ENCODE results near the gene MTF1. TPM values are rescaled to one million over a fixed set of nuclear protein-coding genes. Genes with fewer than 3 reads are reported as not detected.

Gene MTF1
- total RNA-seq, 4 donors from 2014 or later: 4.0 to 7.4 (median 6.7) TPM

DNA sequence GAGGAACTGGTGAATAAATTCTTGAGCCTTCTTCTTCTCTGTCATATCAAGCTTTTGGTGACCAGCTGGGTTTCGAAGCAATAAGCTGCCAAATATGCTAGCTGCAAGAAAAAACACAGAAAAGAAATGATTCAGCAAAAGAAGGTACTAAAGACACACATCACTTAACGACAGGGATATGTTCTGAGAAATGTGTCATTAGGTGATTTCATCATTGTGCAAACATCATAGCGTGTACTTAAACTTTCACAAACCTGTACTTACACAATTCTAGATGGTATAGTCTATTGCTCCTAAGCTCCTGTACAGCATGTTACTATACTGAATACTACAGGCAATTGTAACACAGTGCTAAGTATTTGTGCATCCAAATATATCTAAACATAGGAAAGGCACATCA, 2.9 kb upstream of the MTF1 start:
- Histone ChIP-seq H3K9me3 (no peaks in the 10 kb centered on the region), H3K27ac (replicated peaks in 1 of 4) (no peak overlapping the region), H3K4me1 (peaks cover 20 to 28% (median 23%) of the 10 kb centered on the region in 4 donors), H3K36me3 (peaks cover 40 to 69% (median 67%) of the 10 kb centered on the region in 4 donors), H3K27me3 (no peaks in the 10 kb centered on the region), H3K4me3 (no peak overlapping the region)
- intact Hi-C loops (cut with DNase I): loop anchor here (2.0 to 10.0 kb wide), 2 partner anchors 58 to 122 kb away; no protein-coding TSS in a partner anchor
- TF ChIP-seq POLR2A (IDR thresholded peaks at IDR 0.05; ENCODE audit: low read depth): no peak
- no peak for TF ChIP-seq EP300 (IDR thresholded peaks at IDR 0.05)
- no peak for TF ChIP-seq POLR2AphosphoS5 (IDR thresholded peaks at IDR 0.05)
- TF ChIP-seq, protein P1, sequence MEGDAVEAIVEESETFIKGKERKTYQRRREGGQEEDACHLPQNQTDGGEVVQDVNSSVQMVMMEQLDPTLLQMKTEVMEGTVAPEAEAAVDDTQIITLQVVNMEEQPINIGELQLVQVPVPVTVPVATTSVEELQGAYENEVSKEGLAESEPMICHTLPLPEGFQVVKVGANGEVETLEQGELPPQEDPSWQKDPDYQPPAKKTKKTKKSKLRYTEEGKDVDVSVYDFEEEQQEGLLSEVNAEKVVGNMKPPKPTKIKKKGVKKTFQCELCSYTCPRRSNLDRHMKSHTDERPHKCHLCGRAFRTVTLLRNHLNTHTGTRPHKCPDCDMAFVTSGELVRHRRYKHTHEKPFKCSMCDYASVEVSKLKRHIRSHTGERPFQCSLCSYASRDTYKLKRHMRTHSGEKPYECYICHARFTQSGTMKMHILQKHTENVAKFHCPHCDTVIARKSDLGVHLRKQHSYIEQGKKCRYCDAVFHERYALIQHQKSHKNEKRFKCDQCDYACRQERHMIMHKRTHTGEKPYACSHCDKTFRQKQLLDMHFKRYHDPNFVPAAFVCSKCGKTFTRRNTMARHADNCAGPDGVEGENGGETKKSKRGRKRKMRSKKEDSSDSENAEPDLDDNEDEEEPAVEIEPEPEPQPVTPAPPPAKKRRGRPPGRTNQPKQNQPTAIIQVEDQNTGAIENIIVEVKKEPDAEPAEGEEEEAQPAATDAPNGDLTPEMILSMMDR (IDR thresholded peaks at IDR 0.05): no peak
- WGBS: 81% methylated on average over 3 of the region's 3 CpGs
- DNase-seq (ENCODE audit: extremely low spot score): no peak

DNA sequence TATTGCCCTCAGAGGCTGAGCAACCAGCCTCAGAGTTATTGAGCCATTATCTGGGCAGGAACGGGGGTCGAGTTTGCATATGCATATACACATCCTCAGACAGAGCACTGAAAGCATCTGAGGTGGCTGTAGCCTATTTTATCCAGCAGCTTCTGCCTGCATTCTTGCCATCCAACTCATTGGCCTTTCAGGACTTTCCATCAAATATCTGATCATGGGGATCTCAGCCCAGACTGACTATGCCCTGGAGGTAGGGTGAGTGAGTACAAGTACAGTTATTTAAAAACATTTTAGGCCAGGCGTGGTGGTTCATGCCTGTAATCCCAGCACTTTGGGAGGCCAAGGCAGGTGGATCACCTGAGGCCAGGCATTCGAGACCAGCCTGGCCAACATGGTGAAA, 1.8 kb upstream of the MTF1 start:
- H3K9me3 ChIP-seq: no peaks in the 10 kb centered on the region
- H3K4me3 ChIP-seq: no peak overlapping the region
- intact Hi-C loops (cut with DNase I): loop anchor here (10.0 kb wide), 1 partner anchor 124 kb away; no protein-coding TSS in a partner anchor
- TF ChIP-seq POLR2A (IDR thresholded peaks at IDR 0.05; ENCODE audit: low read depth) (no peak), EP300 (IDR thresholded peaks at IDR 0.05) (no peak), POLR2AphosphoS5 (IDR thresholded peaks at IDR 0.05) (no peak)
- TF ChIP-seq, protein P1 (IDR thresholded peaks at IDR 0.05): no peak
- no peaks in the 10 kb centered on the region for H3K27me3 ChIP-seq
- H3K36me3 ChIP-seq: peaks cover 38 to 69% (median 66%) of the 10 kb centered on the region in 4 donors
- WGBS: 88% methylated on average over 4 of the region's 4 CpGs
- no peak overlapping the region for H3K27ac ChIP-seq (replicated peaks in 1 of 4)
- no peak for DNase-seq (ENCODE audit: extremely low spot score)
- H3K4me1 ChIP-seq: peaks cover 30 to 39% (median 32%) of the 10 kb centered on the region in 4 donors

DNA sequence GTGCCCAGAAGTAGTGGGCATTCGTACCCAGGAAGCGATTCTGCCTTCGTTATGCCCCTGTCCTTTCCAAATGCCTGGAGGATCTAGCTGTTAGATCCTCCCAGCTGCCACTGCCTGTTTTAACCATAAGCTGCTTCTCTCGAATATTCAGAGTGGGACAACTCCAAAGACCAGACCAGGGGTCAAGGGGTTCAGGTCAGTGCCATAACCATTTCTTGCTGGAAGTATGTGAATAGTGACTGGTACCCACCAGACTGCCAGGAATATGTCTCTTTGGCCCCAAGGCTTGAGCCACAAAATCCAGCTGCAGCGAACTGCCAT, 914 bp upstream of the MTF1 start:
- H3K27me3 ChIP-seq: no peaks in the 10 kb centered on the region
- peaks cover 39 to 48% (median 40%) of the 10 kb centered on the region in 4 donors for H3K4me1 ChIP-seq
- 22% methylated on average over 4 of the region's 5 CpGs for WGBS
- H3K9me3 ChIP-seq: no peaks in the 10 kb centered on the region
- TF ChIP-seq POLR2A (IDR thresholded peaks at IDR 0.05; ENCODE audit: low read depth): no peak
- TF ChIP-seq, protein P1 (IDR thresholded peaks at IDR 0.05): peak in 1 of 3 experiments; percentile 2
- H3K4me3 ChIP-seq: peak overlapping the region; percentile 89 to 97 (median 95)
- DNase-seq (ENCODE audit: extremely low spot score): no peak
- peaks cover 30 to 66% (median 59%) of the 10 kb centered on the region in 4 donors for H3K36me3 ChIP-seq
- peak overlapping the region; percentile 88 to 95 (median 93) for H3K27ac ChIP-seq (replicated peaks in 1 of 4)
- intact Hi-C loops (cut with DNase I): loop anchor here (10.0 kb wide), 1 partner anchor 124 kb away; no protein-coding TSS in a partner anchor

DNA sequence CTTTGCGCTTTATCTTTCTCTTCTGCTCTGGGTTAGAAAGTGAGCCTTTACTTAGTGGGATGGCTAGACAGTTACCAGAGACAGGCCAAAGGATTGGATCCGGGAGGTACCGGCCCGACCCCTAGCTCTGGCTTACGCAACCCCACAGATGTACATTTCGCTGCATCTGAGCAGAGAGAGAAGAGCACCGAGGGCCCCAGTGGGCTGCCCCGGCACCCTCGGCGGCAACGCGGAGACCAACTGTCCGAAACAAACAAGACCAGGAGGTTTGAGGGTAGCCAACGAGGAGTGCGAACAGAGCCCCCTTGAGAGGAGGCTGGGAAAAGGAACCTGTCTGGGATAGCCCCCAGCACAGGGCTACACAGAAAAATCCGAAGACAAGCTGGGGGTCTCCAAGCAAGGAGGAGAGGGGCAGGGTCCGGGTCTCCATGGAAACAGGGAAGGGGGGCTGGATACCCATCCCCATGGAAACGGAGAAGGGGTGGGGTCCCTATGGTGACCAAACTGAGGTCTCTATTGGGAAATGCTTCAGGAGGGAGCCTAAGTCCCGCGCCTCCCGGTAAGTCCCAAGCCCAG, 373 bp downstream of the MTF1 start:
- H3K27ac ChIP-seq (replicated peaks in 1 of 4): peak overlapping the region; percentile 88 to 95 (median 93)
- intact Hi-C loops (cut with DNase I): loop anchor here (5.0 kb wide), 1 partner anchor 167 kb away; the partner anchor contains the start of gene CDCA8

DNA sequence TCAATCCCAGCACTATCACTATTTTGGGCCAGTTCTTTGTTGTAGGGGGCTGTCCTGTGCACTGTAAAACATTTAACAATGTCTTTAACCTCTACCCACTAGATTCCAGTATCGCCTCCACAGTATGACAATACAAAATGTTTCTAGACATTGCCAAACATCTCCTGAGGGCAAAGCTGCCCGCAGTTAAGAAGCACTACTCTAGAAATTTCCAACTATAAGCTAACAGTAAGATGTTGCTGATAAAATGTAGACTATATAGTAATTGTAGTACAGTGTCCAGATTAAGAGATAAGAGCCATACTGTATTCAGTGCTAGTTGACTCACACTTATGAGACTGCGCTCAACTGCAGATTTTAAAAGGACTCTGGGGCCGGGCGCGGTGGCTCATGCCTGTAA, 5.0 kb downstream of the MTF1 start:
- intact Hi-C loops (cut with DNase I): no loop called here
- no peak overlapping the region for H3K27ac ChIP-seq (replicated peaks in 1 of 4)
- H3K9me3 ChIP-seq: no peaks in the 10 kb centered on the region
- WGBS: 98% methylated on average over 6 of the region's 6 CpGs
- H3K27me3 ChIP-seq: no peaks in the 10 kb centered on the region
- DNase-seq (ENCODE audit: extremely low spot score): no peak
- peaks cover 3 to 35% (median 26%) of the 10 kb centered on the region in 4 donors for H3K36me3 ChIP-seq
- TF ChIP-seq POLR2A (IDR thresholded peaks at IDR 0.05; ENCODE audit: low read depth) (no peak), POLR2AphosphoS5 (IDR thresholded peaks at IDR 0.05) (no peak), EP300 (IDR thresholded peaks at IDR 0.05) (no peak)
- TF ChIP-seq, protein P1 (IDR thresholded peaks at IDR 0.05): no peak
- no peak overlapping the region for H3K4me3 ChIP-seq
- H3K4me1 ChIP-seq: peaks cover 58 to 93% (median 77%) of the 10 kb centered on the region in 4 donors

More for the DNA sequence above, 373 bp downstream of the MTF1 start:
- H3K4me1 ChIP-seq: peaks cover 44 to 61% (median 53%) of the 10 kb centered on the region in 4 donors
- H3K27me3 ChIP-seq: no peaks in the 10 kb centered on the region
- 2% methylated on average over 19 of the region's 21 CpGs for WGBS
- H3K4me3 ChIP-seq: peak overlapping the region; percentile 89 to 97 (median 95)
- peaks cover 21 to 66% (median 56%) of the 10 kb centered on the region in 4 donors for H3K36me3 ChIP-seq
- H3K9me3 ChIP-seq: no peaks in the 10 kb centered on the region
- TF ChIP-seq POLR2AphosphoS5 (IDR thresholded peaks at IDR 0.05) (no peak), POLR2A (IDR thresholded peaks at IDR 0.05; ENCODE audit: low read depth) (no peak), EP300 (IDR thresholded peaks at IDR 0.05) (no peak)
- no peak for DNase-seq (ENCODE audit: extremely low spot score)

Data from esophagus muscularis mucosa (tissue), 4 donors.